Glomerular endothelial cell (primary cell): ENCODE measurements around the gene SYT12. TPM values are rescaled to one million over a fixed set of nuclear protein-coding genes. Genes with fewer than 3 reads are reported as not detected.

Source experiments
- DNase-seq: peaks from one replicate; pipeline ENCODE4 v3.0.0-alpha.2; 2011; ENCODE audit warnings: low read depth, low spot score; ENCODE audit errors: extremely low read depth
- total RNA-seq: library from RNA; depleted of rRNA; stranded (reverse); fragments of >200 nt; gene quantifications from 2 replicates; pipeline ENCODE4 v1.2.3, GENCODE V29; 2015

SYT12 gene
- total RNA-seq, 1 donor from 2014 or later = 0.18 TPM

DNA sequence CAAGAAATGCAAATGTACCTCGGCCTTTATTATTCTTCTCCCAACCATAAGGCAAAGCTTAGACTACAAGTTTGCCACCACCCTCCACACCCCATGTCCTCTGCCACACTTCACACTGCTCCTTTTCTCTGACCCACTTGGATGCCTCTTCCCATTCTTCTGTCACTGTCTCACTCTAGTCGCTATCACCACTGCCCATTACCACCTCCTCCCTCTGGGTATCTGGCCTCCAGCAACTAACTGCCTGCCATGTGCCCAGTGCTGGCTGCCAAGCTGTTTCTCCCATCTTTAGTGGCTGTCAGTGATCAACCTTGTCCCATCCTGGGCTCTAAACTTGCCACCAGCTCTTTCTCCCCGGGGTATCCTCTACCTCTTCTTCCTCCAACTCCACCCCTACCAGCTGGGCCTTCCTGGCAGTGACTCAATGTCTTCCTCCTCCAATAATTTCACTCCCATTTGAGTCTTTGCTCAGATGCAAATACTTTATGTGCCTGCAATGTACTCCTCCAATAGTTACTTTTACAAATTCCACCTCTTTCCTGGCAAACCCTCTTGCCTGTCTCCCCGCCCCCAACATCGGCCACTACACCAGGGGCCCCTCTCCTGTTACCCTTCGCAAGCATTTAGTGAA, 76.0 kb downstream of the SYT12 start:
- DNase-seq = no peak

GRCh38 chr11:67099831-67100324, 76.9 kb downstream of the SYT12 start:
- DNase-seq = no peak

Other genes starting within 250 kb of the SYT12 start
- gene RCE1, start 179.7 kb upstream of the SYT12 start, total RNA-seq = 17.8 and 32.7 TPM in 2 replicates
- 37.9 and 49.7 TPM in 2 replicates for gene LRFN4, start 166.1 kb upstream of the SYT12 start, total RNA-seq
- 6.4 and 7.0 TPM in 2 replicates for gene PC, start 64.8 kb upstream of the SYT12 start, total RNA-seq
- not detected in 2 replicates for gene C11orf86, start 47.8 kb upstream of the SYT12 start, total RNA-seq
- gene RHOD, start 33.7 kb downstream of the SYT12 start, total RNA-seq = 22.1 and 23.8 TPM in 2 replicates
- gene KDM2A, start 96.1 kb downstream of the SYT12 start, total RNA-seq = 35.8 and 55.2 TPM in 2 replicates
- 45.8 and 72.7 TPM in 2 replicates for gene GRK2, start 243.3 kb downstream of the SYT12 start, total RNA-seq